Hematopoietic multipotent progenitor cell (in vitro differentiated cells): ENCODE results near the gene TUBGCP5. TPM values are rescaled to one million over a fixed set of nuclear protein-coding genes. Genes with fewer than 3 reads are reported as not detected.

Source experiments
- DNase-seq, 3 donors: peaks; one replicate each; pipeline ENCODE4 v3.0.0-alpha.2; 2011 to 2015; ENCODE audit warnings: low read depth in 2 of 3, low spot score in 2 of 3
- total RNA-seq: library from RNA; depleted of rRNA; stranded (reverse); fragments of >200 nt; gene quantifications from one replicate; pipeline ENCODE4 v1.2.3, GENCODE V29; 2012

TUBGCP5 gene
- total RNA-seq, 1 donor = 8.1 TPM

- DNase-seq = no peak
These were observed 83.7 kb downstream of the TUBGCP5 start for GRCh38 chr15:22955544-22956119.

GRCh38 chr15:22954798-22955543 is 84.4 kb downstream of the TUBGCP5 start:
- no peak for DNase-seq

- DNase-seq = no peak
These were observed 85.0 kb downstream of the TUBGCP5 start for GRCh38 chr15:22954326-22954725.

- DNase-seq = no peak
These were observed 86.4 kb downstream of the TUBGCP5 start for GRCh38 chr15:22952796-22953579.

- no peak for DNase-seq
These were observed 87.7 kb downstream of the TUBGCP5 start for GRCh38 chr15:22951381-22952280.

GRCh38 chr15:22951031-22951380 is 88.4 kb downstream of the TUBGCP5 start:
- no peak for DNase-seq

- DNase-seq = no peak
These were observed 88.9 kb downstream of the TUBGCP5 start for GRCh38 chr15:22950256-22950990.

Other genes with a start within 250 kb of the TUBGCP5 start
- 48.5 TPM for gene NIPA2, start 200.9 kb downstream of the TUBGCP5 start, total RNA-seq
- gene CYFIP1, start 59.2 kb downstream of the TUBGCP5 start, total RNA-seq = 110 TPM
- gene GOLGA6L1, start 97.3 kb upstream of the TUBGCP5 start, total RNA-seq = not detected